BE2C (cell line): ENCODE data around the gene ASMT.

Source experiments
- DNase-seq: peaks from one replicate; pipeline ENCODE4 v3.0.0-alpha.2; 2020
- H3K27me3 ChIP-seq: fragments of 250-450 bp; sonication (Bioruptor Pico); 2 replicates; pipeline ENCODE4 v1.5.1; 2020; ENCODE audit warnings: mild to moderate bottlenecking
- H3K36me3 ChIP-seq: fragments of 250-450 bp; sonication (Bioruptor Pico); 2 replicates; pipeline ENCODE4 v1.5.1; 2020; ENCODE audit warnings: mild to moderate bottlenecking
- H3K4me1 ChIP-seq: fragments of 250-450 bp; sonication (Bioruptor Pico); 2 replicates; pipeline ENCODE4 v1.5.1; 2020
- H3K4me3 ChIP-seq: 2 replicates; pipeline ENCODE4 v1.5.1; 2011; ENCODE audit warnings: low read depth, low read length
- H3K9me3 ChIP-seq: fragments of 250-450 bp; sonication (Bioruptor Pico); 2 replicates; pipeline ENCODE4 v1.5.1; 2020
- CTCF ChIP-seq: IDR thresholded peaks from 2 replicates; pipeline ENCODE4 v1.5.1; 2012; ENCODE audit warnings: mild to moderate bottlenecking, low read depth, low read length

Gene ASMT

DNA sequence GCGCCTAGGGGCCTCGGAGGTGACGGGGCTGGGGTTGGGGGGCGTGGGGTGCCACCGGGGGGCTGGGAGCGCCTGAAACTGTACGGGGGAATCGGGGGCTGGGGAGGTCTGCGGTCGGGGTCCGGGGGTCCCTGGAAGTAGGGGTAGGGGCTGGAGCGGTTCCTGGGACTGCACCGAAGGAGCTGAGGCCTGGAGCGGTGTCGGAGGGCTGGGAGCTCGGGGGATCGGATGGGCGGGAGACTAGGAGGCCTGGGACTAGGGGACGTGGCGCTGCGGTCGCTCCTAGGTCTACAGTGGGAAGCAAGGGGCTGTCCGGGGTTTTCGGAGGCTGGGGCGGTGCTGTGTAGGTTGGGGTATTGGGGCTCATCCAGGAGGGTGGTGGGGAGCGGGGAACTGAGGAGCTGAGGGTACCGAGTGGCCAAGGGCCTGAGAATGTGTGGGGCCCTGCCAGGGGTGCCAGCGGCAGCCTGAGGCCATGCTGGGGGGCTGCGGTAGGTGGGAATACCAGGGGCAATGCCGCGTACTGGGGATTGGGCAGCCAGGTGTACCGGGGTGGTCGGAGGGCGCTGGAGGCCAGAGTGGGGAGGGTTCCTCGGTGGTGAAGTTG lies 22.9 kb upstream of the ASMT start:
- Histone ChIP-seq H3K4me1 (no peaks in the 10 kb centered on the region), H3K36me3 (peaks cover 8% of the 10 kb centered on the region), H3K4me3 (peak overlapping the region; percentile 69), H3K27me3 (no peaks in the 10 kb centered on the region), H3K9me3 (no peaks in the 10 kb centered on the region)
- no peak for TF ChIP-seq CTCF
- DNase-seq: no peak

DNA sequence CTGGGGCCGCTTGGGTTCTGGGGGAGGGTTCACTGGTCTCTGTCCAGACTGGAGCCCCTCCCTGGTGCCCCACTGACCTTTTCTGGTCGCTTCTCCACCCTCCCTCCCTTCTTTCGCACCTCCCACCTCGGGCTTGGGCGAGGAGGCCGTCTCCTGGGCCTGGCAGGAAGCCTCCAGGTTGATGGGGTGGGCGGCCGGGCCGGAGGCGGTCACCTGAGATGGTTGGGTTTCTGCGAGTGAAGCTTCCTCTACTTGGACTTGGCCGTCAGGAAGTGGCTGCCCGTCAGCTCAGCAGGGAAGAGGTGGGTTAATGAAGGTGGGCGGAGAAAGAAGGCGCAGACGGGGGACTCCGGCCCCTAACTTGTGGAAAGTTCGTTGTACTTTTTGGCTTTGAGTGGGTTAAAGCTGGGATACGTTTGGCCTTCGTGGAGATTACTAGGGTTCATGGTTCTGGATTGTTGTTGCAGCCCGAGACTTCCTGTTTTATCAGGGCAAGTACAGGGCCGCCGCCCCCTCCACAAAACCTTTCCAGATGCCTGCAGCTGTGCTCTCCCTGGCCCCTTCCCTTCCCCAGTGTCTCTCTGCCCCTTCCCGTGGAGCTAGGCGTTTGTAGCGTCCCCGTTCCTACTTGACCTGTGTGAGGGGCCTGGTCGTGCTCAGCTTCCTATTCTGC lies 22.3 kb upstream of the ASMT start:
- H3K4me1 ChIP-seq: no peaks in the 10 kb centered on the region
- DNase-seq: no peak
- H3K4me3 ChIP-seq: peak overlapping the region; percentile 69
- peaks cover 8% of the 10 kb centered on the region for H3K36me3 ChIP-seq
- no peak for TF ChIP-seq CTCF
- H3K27me3 ChIP-seq: no peaks in the 10 kb centered on the region
- H3K9me3 ChIP-seq: no peaks in the 10 kb centered on the region

GRCh38 chrX:1593286-1594271 lies 21.3 kb upstream of the ASMT start:
- peaks cover 8% of the 10 kb centered on the region for H3K36me3 ChIP-seq
- no peak overlapping the region for H3K4me3 ChIP-seq

DNA sequence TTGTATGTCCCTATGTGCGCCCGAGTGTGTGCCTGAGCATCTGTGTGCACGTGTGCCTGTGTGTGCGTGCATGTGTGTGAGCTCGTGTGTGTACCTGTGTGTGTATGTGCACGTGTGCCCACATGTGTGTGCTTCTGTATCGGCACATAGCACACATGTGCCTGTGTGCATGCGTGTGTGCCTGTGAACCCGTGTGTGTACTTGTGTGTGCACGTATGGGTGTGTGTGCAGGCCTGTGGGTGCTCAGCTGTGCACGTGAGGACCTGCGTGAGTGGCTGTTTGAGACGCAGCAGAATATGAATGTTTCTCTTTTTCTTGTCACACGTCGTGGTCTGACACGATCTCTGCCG lies 19.2 kb upstream of the ASMT start:
- H3K36me3 ChIP-seq: peaks cover 13% of the 10 kb centered on the region
- H3K4me3 ChIP-seq: no peak overlapping the region
- no peak for TF ChIP-seq CTCF
- H3K9me3 ChIP-seq: no peaks in the 10 kb centered on the region
- no peaks in the 10 kb centered on the region for H3K27me3 ChIP-seq
- H3K4me1 ChIP-seq: no peaks in the 10 kb centered on the region
- no peak for DNase-seq

More at GRCh38 chrX:1593286-1594271, 21.3 kb upstream of the ASMT start:
- DNase-seq: no peak
- TF ChIP-seq CTCF: no peak
- H3K27me3 ChIP-seq: no peaks in the 10 kb centered on the region
- no peaks in the 10 kb centered on the region for H3K9me3 ChIP-seq
- no peaks in the 10 kb centered on the region for H3K4me1 ChIP-seq

DNA sequence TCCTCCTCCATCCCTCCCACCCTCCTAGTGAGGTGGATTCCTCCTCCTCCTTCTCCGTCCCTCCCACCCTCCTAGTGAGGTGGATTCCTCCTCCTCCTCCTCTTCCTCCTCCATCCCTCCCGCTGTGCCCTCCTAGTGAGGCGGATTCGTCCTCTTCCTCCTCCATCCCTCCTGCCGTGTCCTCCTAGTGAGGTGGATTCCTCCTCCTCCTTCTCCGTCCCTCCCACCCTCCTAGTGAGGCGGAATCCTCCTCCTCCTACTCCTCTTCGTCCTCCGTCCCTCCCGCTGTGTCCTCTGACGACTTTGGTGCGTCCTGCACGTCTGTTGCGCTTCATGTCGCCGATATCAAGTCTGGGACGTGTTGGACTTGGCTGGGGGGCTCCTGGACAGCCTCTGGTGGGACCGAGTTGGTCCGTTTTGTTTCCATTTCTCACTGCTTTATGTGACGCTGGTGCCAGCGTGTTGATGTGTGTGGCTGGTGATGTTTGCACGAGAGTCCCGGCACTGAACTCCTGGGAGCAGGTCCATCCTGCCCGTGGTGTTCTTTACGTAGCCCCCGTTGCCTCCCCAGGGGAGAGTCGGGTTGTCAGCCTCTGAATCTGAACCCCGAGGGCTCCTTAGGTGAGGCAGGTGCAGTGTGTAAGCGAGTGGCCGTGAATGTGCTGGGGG lies 18.0 kb upstream of the ASMT start:
- Histone ChIP-seq H3K27me3 (no peaks in the 10 kb centered on the region), H3K36me3 (peaks cover 20% of the 10 kb centered on the region), H3K9me3 (no peaks in the 10 kb centered on the region), H3K4me3 (no peak overlapping the region), H3K4me1 (no peaks in the 10 kb centered on the region)
- TF ChIP-seq CTCF: no peak
- DNase-seq: no peak
